ENCODE measurements around the gene PKP4.
A peak's percentile ranks its signal among the peaks of the same experiment; 100 is the strongest.

PKP4 gene

DNA sequence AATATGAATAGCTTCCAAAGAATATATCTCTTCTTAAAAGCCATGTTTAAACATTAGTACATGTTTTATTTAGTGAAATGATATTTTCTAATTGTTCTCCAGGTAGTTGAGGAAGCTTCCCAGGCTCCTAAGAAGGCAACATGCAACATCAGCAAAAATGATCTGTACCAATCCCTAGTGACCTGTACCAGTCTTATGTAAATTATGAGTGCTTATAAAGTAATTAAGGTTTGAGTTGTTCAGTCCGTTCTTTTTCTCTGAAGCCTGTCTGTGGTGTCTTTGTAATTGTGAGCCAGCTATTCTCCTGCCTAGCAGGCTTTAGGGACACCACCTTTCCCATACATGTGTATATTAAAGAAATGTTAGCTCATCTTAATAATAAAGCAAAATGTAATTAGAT lies 98.2 kb downstream of the PKP4 start:
- DNase-seq, result no peak

DNA sequence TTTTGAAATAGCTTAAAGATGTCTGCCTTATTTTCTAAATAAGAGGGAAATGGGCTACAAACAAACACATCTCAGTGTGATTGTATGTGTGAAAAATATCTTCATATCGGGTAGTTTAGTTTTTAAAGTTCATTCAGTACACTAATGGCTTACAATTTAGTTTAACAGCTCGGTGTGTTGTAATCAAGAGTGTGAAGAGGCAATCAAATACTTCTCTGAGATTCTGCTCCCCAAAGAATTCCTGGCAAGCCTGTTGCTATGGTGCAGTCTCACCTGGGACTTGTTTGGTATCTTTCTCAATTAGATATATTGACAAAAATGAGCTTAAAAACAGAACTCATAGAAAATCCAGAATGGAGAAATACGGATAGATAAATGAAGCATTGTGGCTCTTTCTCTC lies 99.4 kb downstream of the PKP4 start:
- DNase-seq, result no peak

GRCh38 chr2:158557752-158558151 lies 101.0 kb downstream of the PKP4 start:
- no peak for DNase-seq

DNA sequence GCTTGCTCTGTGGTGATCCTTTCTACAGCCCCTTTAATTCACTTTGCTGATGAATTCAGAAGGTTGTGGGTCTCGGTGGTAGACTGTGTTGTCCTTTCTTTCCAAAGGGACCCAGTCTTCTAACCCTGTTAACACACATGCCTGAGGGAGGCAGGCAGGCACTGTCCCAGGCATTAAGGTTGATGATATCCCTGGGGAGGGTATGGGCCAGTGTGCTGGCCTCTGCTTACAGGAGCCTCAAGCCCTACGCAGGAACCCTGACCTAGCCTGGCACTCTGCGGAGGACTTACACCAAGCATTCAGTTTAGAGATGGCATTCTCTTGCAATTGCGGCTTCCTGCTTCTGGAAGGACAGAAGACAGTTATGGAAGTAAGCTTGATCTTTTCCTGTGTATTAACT lies 102.5 kb downstream of the PKP4 start:
- no peak for DNase-seq

- no peak for DNase-seq
These were observed 103.5 kb downstream of the PKP4 start for GRCh38 chr2:158560259-158560658.

GRCh38 chr2:158561054-158561453 lies 104.3 kb downstream of the PKP4 start:
- no peak for DNase-seq

- no peak for DNase-seq
These were observed 110.5 kb downstream of the PKP4 start for GRCh38 chr2:158567208-158567607.

DNA sequence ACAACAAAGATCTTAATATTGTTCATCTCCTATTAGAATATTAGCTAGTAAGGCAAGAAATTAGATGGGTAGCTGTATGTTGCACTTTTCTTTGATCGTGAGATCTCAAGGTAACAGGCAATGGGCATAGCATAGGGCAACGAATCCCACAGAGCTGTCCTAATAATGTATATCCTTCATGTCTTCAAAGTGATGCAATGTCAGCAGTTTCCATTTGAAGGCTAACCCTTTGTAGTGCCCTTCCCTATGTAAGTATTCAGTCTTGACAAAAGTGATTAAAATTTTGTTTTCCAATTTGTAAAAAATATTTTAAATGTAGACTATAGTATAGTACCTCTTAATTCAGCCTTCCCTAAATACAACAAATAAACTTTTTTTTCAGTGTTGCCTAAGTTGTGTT lies 112.5 kb downstream of the PKP4 start:
- no peak for DNase-seq

DNA sequence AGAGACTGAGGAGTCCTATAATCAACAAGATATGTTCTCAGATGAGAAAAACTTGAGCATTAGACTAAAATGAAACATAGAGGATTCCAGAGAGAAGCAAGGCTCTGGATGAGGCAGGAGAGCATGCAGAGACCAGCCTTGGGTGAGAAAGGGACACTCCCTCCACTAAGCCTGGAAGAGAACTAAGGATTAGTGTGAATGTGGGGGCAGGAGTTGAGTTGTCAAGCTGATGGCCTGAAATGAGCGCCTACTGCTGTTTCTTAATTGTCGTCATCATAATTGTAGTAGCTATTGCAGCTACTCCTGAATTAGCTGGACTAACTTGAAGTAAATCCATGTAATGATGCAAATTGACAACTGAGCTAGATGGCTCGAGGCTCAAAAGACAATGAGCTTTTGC lies 114.1 kb downstream of the PKP4 start:
- no peak for DNase-seq

DNA sequence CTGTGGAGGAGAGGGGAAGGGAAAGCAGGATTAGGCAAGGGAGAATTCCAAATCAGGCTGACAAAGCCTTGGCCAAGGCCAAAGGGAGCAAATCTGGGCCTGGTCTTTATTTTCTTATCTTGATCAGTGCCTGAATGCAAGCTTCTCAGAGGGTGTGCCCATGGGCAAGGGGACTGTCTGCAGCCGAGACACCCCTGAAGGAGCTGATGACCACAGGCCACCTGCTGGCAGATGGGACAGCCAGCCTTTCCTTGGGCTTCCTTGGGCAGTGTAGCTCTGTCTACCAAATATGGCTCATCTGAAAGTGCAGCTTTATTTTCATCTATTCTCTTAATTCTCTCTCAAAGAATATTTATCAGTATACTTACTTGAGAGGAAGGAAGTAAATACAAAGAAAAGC lies 117.0 kb downstream of the PKP4 start:
- DNase-seq, result no peak

DNA sequence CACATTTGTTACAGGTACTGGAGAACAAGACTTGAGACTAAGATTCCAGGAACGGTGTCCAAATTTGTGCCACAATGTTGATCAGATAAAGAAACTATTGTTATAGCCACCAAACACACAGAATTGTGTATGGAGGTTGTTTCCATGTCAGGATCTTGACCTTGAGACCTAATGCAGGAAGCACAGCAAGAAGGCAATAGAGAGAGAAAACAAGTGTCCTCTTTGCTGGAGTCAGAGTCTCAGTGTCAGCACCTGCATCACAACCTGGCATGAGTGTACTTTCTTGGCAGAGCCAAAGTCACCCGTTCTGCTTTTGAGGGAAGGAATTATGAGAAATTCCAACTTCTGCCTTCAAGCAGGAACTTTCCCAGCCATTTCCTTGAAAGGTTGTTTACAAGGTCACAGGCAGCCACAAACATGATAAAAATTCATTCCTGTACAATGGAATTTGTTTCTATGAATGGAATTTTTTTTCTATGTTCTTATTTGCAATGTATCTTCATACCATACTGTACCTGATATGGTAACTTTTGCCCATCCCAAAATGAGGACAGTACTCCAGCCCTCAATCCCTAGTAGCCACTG lies 118.4 kb downstream of the PKP4 start:
- no peak for DNase-seq

- no peak for DNase-seq
These were observed 120.4 kb downstream of the PKP4 start for GRCh38 chr2:158577141-158577540.

- no peak for DNase-seq
These were observed 122.1 kb downstream of the PKP4 start for GRCh38 chr2:158578703-158579330.

- DNase-seq, result no peak
These were observed 123.2 kb downstream of the PKP4 start for GRCh38 chr2:158579928-158580327.

GRCh38 chr2:158580760-158581159 lies 124.0 kb downstream of the PKP4 start:
- DNase-seq, result no peak

DNA sequence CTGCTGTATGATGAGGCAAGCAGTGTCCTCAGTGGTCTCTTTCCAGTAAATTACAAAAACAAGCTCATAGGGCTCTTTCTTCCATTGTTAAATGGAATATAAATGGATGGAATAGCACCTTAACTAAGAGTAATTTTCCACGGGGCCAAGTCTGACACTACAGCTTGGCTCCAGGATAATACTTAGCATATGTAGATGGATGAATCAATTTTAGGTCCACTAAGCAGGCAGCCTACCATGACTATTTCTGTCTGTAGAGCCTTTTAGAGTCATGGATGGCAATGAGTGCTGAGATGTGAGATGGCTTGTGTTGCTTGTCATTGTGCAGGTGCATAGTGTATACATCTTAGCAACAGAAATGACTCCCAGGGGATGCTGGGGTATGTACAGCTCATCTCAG lies 125.9 kb downstream of the PKP4 start:
- DNase-seq, result no peak

DNA sequence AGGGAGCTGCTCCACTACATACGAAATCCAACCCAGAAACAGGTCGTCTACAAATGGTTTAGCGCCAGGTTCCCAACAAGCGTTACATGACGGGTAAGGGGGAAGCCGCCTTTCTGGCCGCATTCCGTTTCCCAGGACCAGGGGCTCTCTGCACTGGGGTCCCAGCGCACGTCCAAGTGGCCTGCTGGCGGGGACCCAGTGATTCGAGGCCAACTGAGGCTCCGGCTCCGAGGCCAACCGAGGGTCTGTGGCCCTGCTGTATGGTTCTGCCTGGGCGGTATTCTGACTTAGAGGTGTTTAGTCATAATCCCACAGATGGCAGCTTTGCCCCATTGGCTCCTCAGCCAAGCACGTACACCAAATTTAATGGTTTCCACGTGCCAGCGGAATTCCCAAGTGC lies 127.2 kb downstream of the PKP4 start:
- no peak for DNase-seq

- no peak for DNase-seq
These were observed 129.7 kb downstream of the PKP4 start for GRCh38 chr2:158586491-158586890.

GRCh38 chr2:158589303-158589702 lies 132.6 kb downstream of the PKP4 start:
- no peak for DNase-seq

- DNase-seq, result peak; percentile 12
These were observed 142.2 kb downstream of the PKP4 start for GRCh38 chr2:158598862-158599517.

GRCh38 chr2:158599609-158600008 lies 142.9 kb downstream of the PKP4 start:
- no peak for DNase-seq

- no peak for DNase-seq
These were observed 143.5 kb downstream of the PKP4 start for GRCh38 chr2:158600155-158600802.

GRCh38 chr2:158602027-158602426 lies 145.3 kb downstream of the PKP4 start:
- no peak for DNase-seq

GRCh38 chr2:158603205-158603604 lies 146.5 kb downstream of the PKP4 start:
- DNase-seq, result no peak
